H9 (cell line): ENCODE data around the gene PDE7B. TPM values are rescaled to one million over a fixed set of nuclear protein-coding genes. Genes with fewer than 3 reads are reported as not detected.

Experiments used
- DNase-seq: peaks from one replicate; pipeline ENCODE4 v3.0.0-alpha.2; 2017
- H2AFZ ChIP-seq: one replicate; pipeline ENCODE4 v1.6.1; 2013; ENCODE audit warnings: mild to moderate bottlenecking, low read length, control low read depth, moderate library complexity
- H2AK5ac ChIP-seq: 2 replicates; pipeline ENCODE4 v1.6.1; 2013; ENCODE audit warnings: low read length, control low read depth, mixed read lengths; ENCODE audit not compliant: insufficient read length
- H2BK120ac ChIP-seq: one replicate; pipeline ENCODE4 v1.6.1; 2013; ENCODE audit warnings: low read depth, mild to moderate bottlenecking, low read length, control low read depth, inconsistent platforms; ENCODE audit not compliant: poor library complexity, severe bottlenecking
- H2BK12ac ChIP-seq: 2 replicates; pipeline ENCODE4 v1.6.1; 2013; ENCODE audit warnings: low read length, control low read depth, mixed read lengths, low read depth; ENCODE audit not compliant: insufficient read length
- H2BK15ac ChIP-seq: 2 replicates; pipeline ENCODE4 v1.6.1; 2013; ENCODE audit warnings: low read depth, low read length, control low read depth
- H2BK20ac ChIP-seq: one replicate; pipeline ENCODE4 v1.6.1; 2013; ENCODE audit warnings: low read depth, mild to moderate bottlenecking, low read length, control low read depth, inconsistent platforms; ENCODE audit not compliant: poor library complexity, severe bottlenecking
- H2BK5ac ChIP-seq: 2 replicates; pipeline ENCODE4 v1.6.1; 2013; ENCODE audit warnings: low read length, control low read depth, mixed read lengths; ENCODE audit not compliant: insufficient read length
- H3K14ac ChIP-seq: 2 replicates; pipeline ENCODE4 v1.6.1; 2013; ENCODE audit warnings: low read length, control low read depth; ENCODE audit not compliant: insufficient read depth
- H3K18ac ChIP-seq: 2 replicates; pipeline ENCODE4 v1.6.1; 2013; ENCODE audit warnings: low read depth, mild to moderate bottlenecking, mixed read lengths, low read length, control low read depth; ENCODE audit not compliant: insufficient read length
- H3K23ac ChIP-seq: 2 replicates; pipeline ENCODE4 v1.6.1; 2013; ENCODE audit warnings: low read length, control low read depth, mixed read lengths, low read depth; ENCODE audit not compliant: insufficient read length
- H3K23me2 ChIP-seq: 2 replicates; pipeline ENCODE4 v1.6.1; 2013; ENCODE audit warnings: low read depth, mild to moderate bottlenecking, mixed read lengths, low read length, control low read depth; ENCODE audit not compliant: insufficient read length, poor library complexity, severe bottlenecking
- H3K27ac ChIP-seq: 2 replicates; pipeline ENCODE4 v1.5.1; 2013; ENCODE audit warnings: low read length, control low read depth, mixed read lengths, low read depth; ENCODE audit not compliant: insufficient read length
- H3K27me3 ChIP-seq: 2 replicates; pipeline ENCODE4 v1.6.1; 2013; ENCODE audit warnings: low read length, control low read depth, inconsistent platforms; ENCODE audit not compliant: insufficient read depth
- H3K4ac ChIP-seq: 2 replicates; pipeline ENCODE4 v1.6.1; 2013; ENCODE audit warnings: low read depth, mild to moderate bottlenecking, control low read depth, inconsistent platforms, low read length, moderate library complexity
- H3K4me1 ChIP-seq: 2 replicates; pipeline ENCODE4 v1.6.1; 2013; ENCODE audit warnings: low read length, control low read depth, inconsistent platforms; ENCODE audit not compliant: insufficient read depth
- H3K4me2 ChIP-seq: 2 replicates; pipeline ENCODE4 v1.6.1; 2013; ENCODE audit warnings: low read length, control low read depth, mixed read lengths; ENCODE audit not compliant: insufficient read length, insufficient read depth
- H3K56ac ChIP-seq: 2 replicates; pipeline ENCODE4 v1.6.1; 2013; ENCODE audit warnings: low read depth, mild to moderate bottlenecking, mixed read lengths, low read length, control low read depth; ENCODE audit not compliant: insufficient read length
- H3K79me1 ChIP-seq: 2 replicates; pipeline ENCODE4 v1.6.1; 2013; ENCODE audit warnings: low read depth, mild to moderate bottlenecking, moderate library complexity, low read length, control low read depth, inconsistent platforms; ENCODE audit not compliant: insufficient read depth, poor library complexity, severe bottlenecking
- H3K79me2 ChIP-seq: 2 replicates; pipeline ENCODE4 v1.6.1; 2013; ENCODE audit warnings: low read length, control low read depth, inconsistent platforms; ENCODE audit not compliant: insufficient read depth
- H3K9ac ChIP-seq: 2 replicates; pipeline ENCODE4 v1.6.1; 2013; ENCODE audit warnings: low read length, control low read depth, mixed read lengths; ENCODE audit not compliant: insufficient read length; ENCODE audit errors: extremely low read depth
- H3K9me3 ChIP-seq: one replicate; pipeline ENCODE4 v1.6.1; 2013; ENCODE audit warnings: low read depth, low read length, inconsistent platforms; ENCODE audit not compliant: control insufficient read depth
- H3T11ph ChIP-seq: one replicate; pipeline ENCODE4 v1.6.1; 2013; ENCODE audit warnings: mild to moderate bottlenecking, low read length, control low read depth, inconsistent platforms
- H4K20me1 ChIP-seq: one replicate; pipeline ENCODE4 v1.6.1; 2013; ENCODE audit not compliant: control insufficient read depth, insufficient read length, insufficient read depth
- H4K5ac ChIP-seq: 2 replicates; pipeline ENCODE4 v1.6.1; 2013; ENCODE audit warnings: low read depth, mild to moderate bottlenecking, mixed read lengths, low read length, control low read depth; ENCODE audit not compliant: insufficient read length
- H4K8ac ChIP-seq: replicated peaks from 2 replicates; pipeline ENCODE4 v1.6.1; 2013; ENCODE audit warnings: low read length, control low read depth, mixed read lengths, low read depth; ENCODE audit not compliant: insufficient read length
- H4K91ac ChIP-seq: 2 replicates; pipeline ENCODE4 v1.6.1; 2013; ENCODE audit warnings: low read depth, mild to moderate bottlenecking, moderate library complexity, mixed read lengths, low read length, control low read depth; ENCODE audit not compliant: insufficient read length
- H3K27ac Mint-ChIP-seq, 3 experiments: 2 replicates in 2 of 3; 3 replicates in 1 of 3; pipeline ENCODE4 v1.8.0; 2020 to 2021; ENCODE audit warnings: mixed read lengths in 3 of 3, mild to moderate bottlenecking in 1 of 3, moderate library complexity in 1 of 3
- H3K27me3 Mint-ChIP-seq: 2 replicates; pipeline ENCODE4 v1.8.0; 2021; ENCODE audit warnings: low read depth, mild to moderate bottlenecking, moderate library complexity, mixed read lengths
- H3K36me3 Mint-ChIP-seq, 3 experiments: 2 replicates in 2 of 3; 3 replicates in 1 of 3; pipeline ENCODE4 v1.8.0; 2020 to 2021; ENCODE audit warnings: low read depth in 3 of 3, mixed read lengths in 3 of 3; ENCODE audit not compliant: insufficient read depth in 1 of 3
- H3K4me1 Mint-ChIP-seq, 2 experiments: 2 replicates each; pipeline ENCODE4 v1.8.0; 2020; ENCODE audit warnings: mixed read lengths in 2 of 2
- H3K4me3 Mint-ChIP-seq, 2 experiments: 2 replicates in 1 of 2; 3 replicates in 1 of 2; pipeline ENCODE4 v1.8.0; 2020 to 2021; ENCODE audit warnings: mild to moderate bottlenecking in 2 of 2, mixed read lengths in 2 of 2, moderate library complexity in 1 of 2
- H3K9me3 Mint-ChIP-seq, 2 experiments: 2 replicates in 1 of 2; 3 replicates in 1 of 2; pipeline ENCODE4 v1.8.0; 2020; ENCODE audit warnings: mild to moderate bottlenecking in 2 of 2, mixed read lengths in 2 of 2, moderate library complexity in 1 of 2
- CTCF ChIP-seq: fragments of 200-600 bp; sonication (generic); conservative IDR thresholded peaks from 3 replicates; pipeline ENCODE4 v1.8.0; 2021; ENCODE audit warnings: antibody characterized with exemption, mild to moderate bottlenecking
- WGBS: extraction: QIAGEN DNeasy Blood & Tissue Kit; methylation state at CpG from one replicate; pipeline ENCODE4 v1.1.7; 2013; ENCODE audit warnings: missing lambda C conversion rate, low lambda C conversion rate, mixed read lengths; ENCODE audit not compliant: insufficient read length; ENCODE audit errors: extremely low coverage; 5-methylcytosine and 5-hydroxymethylcytosine counted together
- total RNA-seq: library from RNA; stranded (reverse); gene quantifications from 2 replicates; pipeline ENCODE4 v1.2.1, GENCODE V29; 2021

PDE7B gene
- total RNA-seq, 1 experiment from 2014 or later, result not detected

GRCh38 chr6:136059308-136059707 lies 207.8 kb downstream of the PDE7B start:
- Histone ChIP-seq H4K91ac (no peak overlapping the region), H3K4me1 (no peaks in the 10 kb centered on the region), H3K23me2 (no peaks in the 10 kb centered on the region), H3K27me3 (no peaks in the 10 kb centered on the region), H2BK120ac (no peak overlapping the region), H3K18ac (no peak overlapping the region), H4K8ac (no peak overlapping the region), H3K9ac (no peak overlapping the region), H3T11ph (no peak overlapping the region), H3K27ac (no peak overlapping the region), H3K23ac (no peak overlapping the region), H3K14ac (no peak overlapping the region), H3K79me2 (no peaks in the 10 kb centered on the region), H3K4me2 (no peak overlapping the region), H3K56ac (no peak overlapping the region), H4K20me1 (no peaks in the 10 kb centered on the region), H2BK20ac (no peak overlapping the region), H3K4ac (no peak overlapping the region), H2BK15ac (no peak overlapping the region), H3K79me1 (no peaks in the 10 kb centered on the region), H2AFZ (no peak overlapping the region), H2AK5ac (no peak overlapping the region), H2BK5ac (no peak overlapping the region), H2BK12ac (no peak overlapping the region), H4K5ac (no peak overlapping the region), H3K9me3 (no peaks in the 10 kb centered on the region)
- Mint-ChIP-seq H3K4me1 (0 out of 4 replicates have a peak, but pooled peaks cover 0 to under 1% of the 10 kb centered on the region in 2 experiments), H3K9me3 (no peaks in the 10 kb centered on the region; a peak in 1 of 5 replicates), H3K36me3 (no peaks in the 10 kb centered on the region), H3K27me3 (no peaks in the 10 kb centered on the region), H3K4me3 (no peak overlapping the region), H3K27ac (no peak overlapping the region)
- no CpG with 5 or more reads among the region's 6 CpGs for WGBS
- TF ChIP-seq CTCF, result no peak
- no peak for DNase-seq
